ENCODE results near the gene RPS19BP1.

The RPS19BP1 gene

GRCh38 chr22:39490135-39490798 is 42.3 kb downstream of the RPS19BP1 start:
- DNase-seq (ENCODE audit: low read depth): peak; percentile 74

- DNase-seq (ENCODE audit: low read depth): no peak
Measured at GRCh38 chr22:39489094-39490068, 43.2 kb downstream of the RPS19BP1 start.

GRCh38 chr22:39488563-39489083 is 43.9 kb downstream of the RPS19BP1 start:
- DNase-seq (ENCODE audit: low read depth): no peak

- DNase-seq (ENCODE audit: low read depth): no peak
Measured at GRCh38 chr22:39487826-39488520, 44.6 kb downstream of the RPS19BP1 start.

- no peak for DNase-seq (ENCODE audit: low read depth)
Measured at GRCh38 chr22:39486951-39487825, 45.4 kb downstream of the RPS19BP1 start.

- peak; percentile 27 for DNase-seq (ENCODE audit: low read depth)
Measured at GRCh38 chr22:39482768-39483167, 49.8 kb downstream of the RPS19BP1 start.

GRCh38 chr22:39481595-39481994 is 51.0 kb downstream of the RPS19BP1 start:
- DNase-seq (ENCODE audit: low read depth): no peak

- DNase-seq (ENCODE audit: low read depth): no peak
Measured at GRCh38 chr22:39481054-39481453, 51.5 kb downstream of the RPS19BP1 start.

GRCh38 chr22:39480557-39480956 is 52.0 kb downstream of the RPS19BP1 start:
- no peak for DNase-seq (ENCODE audit: low read depth)

GRCh38 chr22:39479254-39479653 is 53.3 kb downstream of the RPS19BP1 start:
- no peak for DNase-seq (ENCODE audit: low read depth)

Data from iris pigment epithelial cell (primary cell).